22Rv1 (cell line): ENCODE results near the gene MAPK8IP1.
A peak's percentile ranks its signal among the peaks of the same experiment; 100 is the strongest.

Experiments used
- H3K27ac ChIP-seq: fragments of 450-650 bp; 2 replicates; pipeline ENCODE4 v1.5.1; 2017
- CTCF ChIP-seq: fragments of 450-650 bp; IDR thresholded peaks from 2 replicates; pipeline ENCODE4 v1.5.1; 2017; ENCODE audit warnings: mild to moderate bottlenecking
- ZFX ChIP-seq: fragments of 450-650 bp; IDR thresholded peaks from 2 replicates; pipeline ENCODE4 v1.6.1; 2017; ENCODE audit warnings: antibody characterized with exemption, borderline replicate concordance

Gene MAPK8IP1

GRCh38 chr11:45921561-45922424 lies 36.3 kb downstream of the MAPK8IP1 start:
- peak overlapping the region; percentile 90 for H3K27ac ChIP-seq
- TF ChIP-seq CTCF (no peak), ZFX (no peak)

GRCh38 chr11:45922425-45923082 lies 37.1 kb downstream of the MAPK8IP1 start, which contains the start of gene LARGE2:
TSS of gene LARGE2 (plus strand) at chr11:45922656. CDS start at chr11:45922883, 227 bp downstream.
- peak within 1 kb of the TSS; percentile 90 for H3K27ac ChIP-seq
- TF ChIP-seq CTCF: no peak
- TF ChIP-seq ZFX: no peak

- 0 out of 2 replicates have a peak overlapping the region, but pooled peaks have one; percentile 20 for H3K27ac ChIP-seq
- TF ChIP-seq ZFX (no peak), CTCF (no peak)
Observed at GRCh38 chr11:45924036-45924915, 38.8 kb downstream of the MAPK8IP1 start.

- TF ChIP-seq ZFX (no peak), CTCF (no peak)
- 0 out of 2 replicates have a peak overlapping the region, but pooled peaks have one; percentile 20 for H3K27ac ChIP-seq
Observed at GRCh38 chr11:45924927-45925326, 39.5 kb downstream of the MAPK8IP1 start.

GRCh38 chr11:45925550-45925949 lies 40.1 kb downstream of the MAPK8IP1 start:
- TF ChIP-seq CTCF (no peak), ZFX (no peak)
- no peak overlapping the region for H3K27ac ChIP-seq

- no peak overlapping the region for H3K27ac ChIP-seq
- TF ChIP-seq ZFX: no peak
- TF ChIP-seq CTCF: no peak
Observed at GRCh38 chr11:45926001-45926401, 40.5 kb downstream of the MAPK8IP1 start.
